Mammary epithelial cell (primary cell): Measurements from ENCODE around the gene JMJD8.

Experiments
- CTCF ChIP-seq, 2 donors: IDR thresholded peaks in 1 of 2; conservative IDR thresholded peaks in 1 of 2; 2 replicates each; pipeline ENCODE4 v1.5.1; 2011 to 2012; ENCODE audit warnings: inconsistent platforms in 2 of 2, low read length in 2 of 2, mild to moderate bottlenecking in 2 of 2, control low read depth in 1 of 2, low read depth in 1 of 2; ENCODE audit not compliant: insufficient read depth in 1 of 2; ENCODE audit errors: extremely low read depth in 1 of 2
- EZH2 ChIP-seq: IDR thresholded peaks from 2 replicates; pipeline ENCODE4 v1.6.1; 2012; ENCODE audit warnings: low read length, inconsistent platforms, borderline replicate concordance

- TF ChIP-seq CTCF (conservative IDR thresholded peaks at IDR 0.05 in 1 of 2, IDR thresholded peaks at IDR 0.05 in 1 of 2; ENCODE audit: extremely low read depth in 1 of 2, insufficient read depth in 1 of 2, low read depth in 1 of 2, low read length in 2 of 2) (no peak), EZH2 (no peak)
These were observed 38.1 kb downstream of the JMJD8 start for GRCh38 chr16:645852-646678.
